Coronary artery (tissue), 2 donors: Measurements from ENCODE around the gene ZNF580.

Experiments
- DNase-seq: peaks from one replicate; pipeline ENCODE4 v3.0.0-alpha.2; 2017; ENCODE audit warnings: low spot score
- H3K27ac ChIP-seq, 2 donors: fragments of 200-600 bp; sonication (generic); one replicate each; pipeline ENCODE4 v1.5.1; 2016 to 2019
- H3K4me3 ChIP-seq: fragments of 200-600 bp; sonication (generic); 2 replicates; pipeline ENCODE4 v1.5.1; 2016; ENCODE audit warnings: mild to moderate bottlenecking, moderate library complexity
- CTCF ChIP-seq: fragments of 200-600 bp; sonication (generic); IDR thresholded peaks from one replicate; pipeline ENCODE4 v1.5.1; 2019; ENCODE audit warnings: antibody characterized with exemption

Gene ZNF580

GRCh38 chr19:55623561-55623960 is 17.2 kb upstream of the ZNF580 start:
- H3K27ac ChIP-seq: peak overlapping the region; percentile 94 to 99
- peak overlapping the region; percentile 84 for H3K4me3 ChIP-seq
- TF ChIP-seq CTCF: no peak
- no peak for DNase-seq

GRCh38 chr19:55624109-55625003 is 16.4 kb upstream of the ZNF580 start, which contains the start of gene ZNF784:
Gene ZNF784, minus strand, starts transcription at chr19:55624566. Its CDS starts 5 bp downstream, at chr19:55624561.
- Histone ChIP-seq H3K27ac (peak within 1 kb of the TSS; percentile 94 to 99), H3K4me3 (peak within 1 kb of the TSS; percentile 84)
- peak; percentile 93 for DNase-seq
- TF ChIP-seq CTCF: no peak

GRCh38 chr19:55625004-55625326 is 15.8 kb upstream of the ZNF580 start:
- Histone ChIP-seq H3K27ac (peak overlapping the region; percentile 94 to 99), H3K4me3 (peak overlapping the region; percentile 84)
- TF ChIP-seq CTCF: no peak
- no peak for DNase-seq

GRCh38 chr19:55626350-55626749 is 14.5 kb upstream of the ZNF580 start:
- no peak overlapping the region for H3K27ac ChIP-seq
- TF ChIP-seq CTCF: no peak
- no peak overlapping the region for H3K4me3 ChIP-seq
- DNase-seq: no peak

GRCh38 chr19:55632463-55632834 is 8.4 kb upstream of the ZNF580 start:
- TF ChIP-seq CTCF: peak; percentile 81
- peak; percentile 88 for DNase-seq
- Histone ChIP-seq H3K27ac (peak overlapping the region in 1 of 2 donors; percentile 52), H3K4me3 (no peak overlapping the region)

- Histone ChIP-seq H3K27ac (no peak overlapping the region), H3K4me3 (no peak overlapping the region)
- no peak for DNase-seq
- no peak for TF ChIP-seq CTCF
These were observed 6.9 kb upstream of the ZNF580 start for GRCh38 chr19:55633861-55634260.

- H3K4me3 ChIP-seq: peak overlapping the region; percentile 87
These were observed 5.5 kb upstream of the ZNF580 start for GRCh38 chr19:55635334-55635717.

More at GRCh38 chr19:55635334-55635717, 5.5 kb upstream of the ZNF580 start:
- peak overlapping the region; percentile 98 for H3K27ac ChIP-seq
- DNase-seq: peak; percentile 70
- no peak for TF ChIP-seq CTCF
